Adrenal gland (tissue), 5 donors: ENCODE results near the gene MDP1.
"Not testable (repeated sequence)": the region's sequence is repeated elsewhere in the genome, so short reads cannot be mapped to it uniquely, and the experiment has no call there.

Experiments
- CTCF ChIP-seq, 6 experiments: fragments of 450-650 bp in 4 of 6; fragments of 200-600 bp in 2 of 6; sonication (generic) in 1 of 6; IDR thresholded peaks; 1 replicate in 5 of 6; 2 replicates in 1 of 6; pipeline versions ENCODE4 v1.5.1 to v1.8.0; 2016 to 2021; ENCODE audit warnings: antibody characterized with exemption in 6 of 6, mild to moderate bottlenecking in 2 of 6, moderate library complexity in 1 of 6
- POLR2A ChIP-seq, 2 donors: fragments of 450-650 bp; IDR thresholded peaks; one replicate each; pipeline ENCODE4 v1.6.1; 2017; ENCODE audit warnings: antibody characterized with exemption in 2 of 2, mild to moderate bottlenecking in 2 of 2, moderate library complexity in 1 of 2
- donor health status: DM: no; HTN: no; CAD: no.

GRCh38 chr14:24202538-24202937 lies 13.3 kb downstream of the MDP1 start:
- TF ChIP-seq POLR2A, CTCF (IDR thresholded peaks at IDR 0.05): not testable (repeated sequence)
